Skin of body (tissue), 2 donors: Measurements from ENCODE around the gene TMEM131. TPM values are rescaled to one million over a fixed set of nuclear protein-coding genes. Genes with fewer than 3 reads are reported as not detected.
"Not testable (repeated sequence)": the region's sequence is repeated elsewhere in the genome, so short reads cannot be mapped to it uniquely, and the experiment has no call there.

Source experiments
- DNase-seq: peaks from one replicate; lab custom pipeline; 2025; lab: John Stamatoyannopoulos, UW
- total RNA-seq: library from RNA; depleted of rRNA; stranded (reverse); fragments of >200 nt; gene quantifications from one replicate; pipeline ENCODE4 v1.2.3, GENCODE V29; 2014

TMEM131 gene, protein sequence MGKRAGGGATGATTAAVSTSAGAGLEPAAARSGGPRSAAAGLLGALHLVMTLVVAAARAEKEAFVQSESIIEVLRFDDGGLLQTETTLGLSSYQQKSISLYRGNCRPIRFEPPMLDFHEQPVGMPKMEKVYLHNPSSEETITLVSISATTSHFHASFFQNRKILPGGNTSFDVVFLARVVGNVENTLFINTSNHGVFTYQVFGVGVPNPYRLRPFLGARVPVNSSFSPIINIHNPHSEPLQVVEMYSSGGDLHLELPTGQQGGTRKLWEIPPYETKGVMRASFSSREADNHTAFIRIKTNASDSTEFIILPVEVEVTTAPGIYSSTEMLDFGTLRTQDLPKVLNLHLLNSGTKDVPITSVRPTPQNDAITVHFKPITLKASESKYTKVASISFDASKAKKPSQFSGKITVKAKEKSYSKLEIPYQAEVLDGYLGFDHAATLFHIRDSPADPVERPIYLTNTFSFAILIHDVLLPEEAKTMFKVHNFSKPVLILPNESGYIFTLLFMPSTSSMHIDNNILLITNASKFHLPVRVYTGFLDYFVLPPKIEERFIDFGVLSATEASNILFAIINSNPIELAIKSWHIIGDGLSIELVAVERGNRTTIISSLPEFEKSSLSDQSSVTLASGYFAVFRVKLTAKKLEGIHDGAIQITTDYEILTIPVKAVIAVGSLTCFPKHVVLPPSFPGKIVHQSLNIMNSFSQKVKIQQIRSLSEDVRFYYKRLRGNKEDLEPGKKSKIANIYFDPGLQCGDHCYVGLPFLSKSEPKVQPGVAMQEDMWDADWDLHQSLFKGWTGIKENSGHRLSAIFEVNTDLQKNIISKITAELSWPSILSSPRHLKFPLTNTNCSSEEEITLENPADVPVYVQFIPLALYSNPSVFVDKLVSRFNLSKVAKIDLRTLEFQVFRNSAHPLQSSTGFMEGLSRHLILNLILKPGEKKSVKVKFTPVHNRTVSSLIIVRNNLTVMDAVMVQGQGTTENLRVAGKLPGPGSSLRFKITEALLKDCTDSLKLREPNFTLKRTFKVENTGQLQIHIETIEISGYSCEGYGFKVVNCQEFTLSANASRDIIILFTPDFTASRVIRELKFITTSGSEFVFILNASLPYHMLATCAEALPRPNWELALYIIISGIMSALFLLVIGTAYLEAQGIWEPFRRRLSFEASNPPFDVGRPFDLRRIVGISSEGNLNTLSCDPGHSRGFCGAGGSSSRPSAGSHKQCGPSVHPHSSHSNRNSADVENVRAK (N-terminal part only)
- 44.8 TPM for total RNA-seq

DNA sequence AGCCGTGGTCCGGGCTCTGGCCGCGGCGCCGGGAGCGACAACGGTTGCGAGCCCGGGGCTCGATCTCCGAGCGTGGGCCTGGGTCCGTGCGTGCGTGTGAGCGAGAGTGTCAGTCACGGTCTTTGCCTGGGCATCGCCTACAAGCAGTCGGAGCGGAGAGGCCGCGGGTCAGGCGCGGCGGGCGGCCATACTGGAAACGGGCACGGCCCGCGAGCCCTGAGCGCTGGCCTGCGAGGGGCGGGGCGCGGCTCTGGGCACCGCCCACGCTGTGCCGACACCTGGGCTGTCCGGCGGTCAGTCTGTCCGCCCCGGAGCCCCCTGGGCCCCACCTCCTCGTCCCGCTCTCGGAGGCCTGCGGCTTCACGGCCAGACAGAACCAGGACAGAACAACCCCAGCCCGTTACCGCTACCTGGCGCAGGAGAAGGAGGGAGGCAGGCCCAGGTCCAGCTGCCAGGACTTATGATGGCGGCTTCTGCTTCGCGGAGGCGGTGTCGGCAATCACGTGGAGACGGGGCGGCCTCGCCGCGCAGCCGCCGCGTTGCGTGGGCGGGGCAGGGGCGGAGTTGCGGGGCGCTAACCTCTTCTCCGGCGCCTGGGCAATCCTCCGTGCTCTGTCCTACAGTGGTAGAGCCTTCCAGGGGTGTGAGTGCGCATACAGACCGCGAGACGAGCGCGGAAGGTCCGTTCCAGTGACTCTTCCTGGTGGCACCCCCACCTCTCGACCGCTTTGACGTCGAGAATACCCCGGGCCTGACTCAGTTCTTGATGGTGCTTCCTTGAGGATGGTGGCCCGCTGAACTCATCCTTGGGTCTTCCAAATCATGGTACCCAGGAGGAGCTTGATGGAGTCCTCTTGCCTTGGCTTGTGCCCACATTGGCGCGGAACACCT lies at the start of gene TMEM131:
Gene TMEM131, minus strand, starts transcription at position 215 of the 891 bp plus-strand sequence. CDS start 286 bp downstream, outside the sequence.
- DNase-seq = peak; percentile 90

DNA sequence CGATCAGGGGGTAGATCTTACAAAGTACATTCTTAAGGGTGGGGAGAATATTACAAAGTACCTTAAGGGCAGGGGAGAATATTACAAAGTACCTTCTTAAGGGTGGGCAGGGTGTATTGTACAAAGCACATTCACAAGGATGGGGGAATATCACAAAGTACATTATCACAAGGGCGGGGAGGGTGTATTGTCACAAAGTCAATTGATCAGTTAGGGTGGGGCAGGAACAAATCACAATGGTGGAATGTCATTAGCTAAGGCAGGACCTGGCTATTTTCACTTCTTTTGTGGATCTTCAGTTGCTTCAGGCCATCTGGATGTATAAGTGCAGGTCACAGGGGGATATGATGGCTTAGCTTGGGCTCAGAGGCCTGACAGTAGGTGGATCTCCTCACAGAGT lies 49.0 kb upstream of the TMEM131 start:
- not testable (repeated sequence) for DNase-seq

DNA sequence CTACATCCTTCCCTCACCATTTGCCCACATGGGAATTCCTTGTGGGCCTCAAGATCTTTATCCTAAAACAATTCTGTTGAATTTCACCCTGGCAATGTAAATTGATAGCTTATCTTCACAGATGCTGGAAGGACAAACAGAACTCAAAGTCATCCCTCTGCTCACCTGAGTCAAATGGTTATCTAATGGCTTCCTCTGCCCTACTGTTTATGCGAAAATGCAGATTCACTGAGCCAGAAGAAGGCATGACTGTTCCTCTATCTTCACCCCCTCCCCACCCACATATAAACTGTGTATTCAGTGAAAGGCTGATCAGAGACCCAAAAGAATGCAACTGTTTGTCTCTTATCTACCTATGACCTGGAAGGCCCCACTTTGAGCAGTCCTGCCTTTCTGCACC lies 47.4 kb upstream of the TMEM131 start:
- DNase-seq = no peak

DNA sequence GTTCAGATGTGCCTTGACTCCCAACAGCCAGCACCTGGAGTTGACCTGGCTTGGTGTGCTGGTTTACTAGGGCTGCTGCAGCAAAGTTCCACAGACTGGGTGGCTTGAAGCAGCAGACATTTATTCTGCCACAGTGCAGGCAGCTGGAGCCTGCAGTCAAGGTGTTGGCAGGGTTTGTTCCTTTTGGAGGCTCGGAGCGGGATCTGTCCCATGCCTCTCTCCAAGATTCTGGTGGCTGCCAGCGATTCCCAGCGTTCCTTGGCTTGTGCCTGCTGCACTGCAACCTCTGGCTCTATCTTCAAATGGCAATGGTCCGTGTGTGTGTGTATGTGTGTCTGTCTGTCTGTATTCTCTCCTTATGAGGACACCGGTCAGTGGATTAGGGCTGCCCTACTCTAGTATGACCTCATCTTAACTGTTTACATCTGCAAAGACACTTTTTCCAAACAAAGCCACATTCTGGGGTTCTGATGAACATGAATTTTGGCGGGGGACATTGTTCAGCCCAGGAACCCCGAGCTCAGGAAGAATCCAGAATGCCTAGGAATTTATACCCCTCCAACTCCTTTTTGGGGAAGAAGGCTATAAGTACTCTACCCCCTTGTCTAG lies 44.7 kb upstream of the TMEM131 start:
- no peak for DNase-seq

DNA sequence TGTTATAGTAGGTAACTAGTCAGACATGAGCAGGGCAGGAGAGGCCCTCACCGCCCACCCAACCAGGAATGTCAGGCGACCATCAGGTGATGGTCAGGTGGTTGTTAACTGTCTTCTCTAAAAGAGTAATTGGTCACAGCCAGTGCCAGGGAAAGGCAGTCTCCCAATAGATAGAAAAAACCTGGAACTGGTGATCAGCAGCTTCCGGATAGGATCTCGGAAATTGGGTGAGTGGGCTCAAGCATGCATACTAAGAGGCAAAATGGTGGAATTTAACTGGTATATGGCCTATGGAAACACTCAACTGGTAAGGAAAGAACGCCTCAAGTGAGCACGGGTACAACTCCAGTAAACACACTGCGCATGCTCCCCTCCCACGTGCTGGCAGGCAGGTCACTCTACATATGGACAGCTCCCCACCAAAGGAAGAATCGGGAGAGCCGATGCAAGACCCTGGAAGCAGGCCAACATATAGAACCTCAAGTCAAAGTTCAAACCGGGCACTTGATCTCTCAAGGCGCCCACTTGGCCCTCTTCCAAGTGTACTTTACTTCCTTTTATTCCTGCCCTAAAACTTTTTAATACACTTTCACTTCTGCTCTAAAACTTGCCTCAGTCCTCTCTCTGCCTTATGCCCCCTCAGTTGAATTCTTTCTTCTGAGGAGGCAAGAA lies 43.5 kb upstream of the TMEM131 start:
- no peak for DNase-seq

DNA sequence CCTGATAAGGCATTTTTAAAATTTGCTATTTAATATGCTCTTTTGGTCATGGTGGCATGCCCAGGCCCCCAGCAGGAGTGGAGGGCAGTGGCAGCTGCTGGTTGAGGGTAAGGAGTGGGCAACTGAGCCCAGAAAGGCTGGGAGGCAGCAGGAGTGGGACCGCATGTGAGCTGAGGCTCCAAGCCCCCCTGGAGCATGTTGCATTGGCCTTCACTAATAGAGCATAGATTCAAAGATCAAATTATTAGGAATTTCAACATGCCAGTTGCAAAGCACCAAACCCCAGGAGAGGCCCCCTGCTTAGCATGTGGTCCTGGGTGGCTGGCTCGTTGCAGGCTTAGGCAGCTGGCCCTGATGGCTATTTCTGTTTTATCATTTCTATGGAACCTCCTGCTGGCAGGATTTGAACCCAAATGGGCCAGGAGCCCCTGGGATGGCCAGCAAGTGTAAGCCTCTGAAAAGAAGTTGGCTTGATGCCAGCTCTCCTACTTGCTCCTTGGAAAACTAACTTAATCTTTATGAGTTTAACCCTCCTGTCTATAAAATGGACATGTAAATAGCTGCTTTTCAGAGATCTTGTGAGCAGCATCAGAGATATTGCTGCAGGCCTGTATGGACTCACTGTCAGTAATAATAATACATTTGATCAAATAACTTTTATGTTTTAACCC lies 42.1 kb upstream of the TMEM131 start:
- DNase-seq = no peak

DNA sequence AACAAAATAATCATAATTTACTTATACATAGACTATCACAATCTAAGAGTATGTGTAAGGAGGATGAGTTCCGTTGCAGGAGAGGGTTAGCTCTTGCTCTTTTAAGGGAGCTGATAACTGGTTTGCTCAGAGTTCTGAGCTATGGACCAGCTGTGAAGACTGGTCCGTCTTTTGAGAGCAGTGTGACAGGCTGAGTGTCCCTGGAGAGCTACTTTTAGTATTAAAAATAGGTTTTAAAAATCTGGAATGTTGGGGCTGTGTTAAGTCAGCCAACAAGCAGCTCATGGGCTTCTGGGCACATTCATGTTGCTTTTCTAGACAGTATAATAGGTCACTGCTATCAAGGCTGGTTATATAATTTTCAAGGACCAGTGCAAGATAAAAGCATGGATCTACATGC lies 41.5 kb upstream of the TMEM131 start:
- DNase-seq = no peak

DNA sequence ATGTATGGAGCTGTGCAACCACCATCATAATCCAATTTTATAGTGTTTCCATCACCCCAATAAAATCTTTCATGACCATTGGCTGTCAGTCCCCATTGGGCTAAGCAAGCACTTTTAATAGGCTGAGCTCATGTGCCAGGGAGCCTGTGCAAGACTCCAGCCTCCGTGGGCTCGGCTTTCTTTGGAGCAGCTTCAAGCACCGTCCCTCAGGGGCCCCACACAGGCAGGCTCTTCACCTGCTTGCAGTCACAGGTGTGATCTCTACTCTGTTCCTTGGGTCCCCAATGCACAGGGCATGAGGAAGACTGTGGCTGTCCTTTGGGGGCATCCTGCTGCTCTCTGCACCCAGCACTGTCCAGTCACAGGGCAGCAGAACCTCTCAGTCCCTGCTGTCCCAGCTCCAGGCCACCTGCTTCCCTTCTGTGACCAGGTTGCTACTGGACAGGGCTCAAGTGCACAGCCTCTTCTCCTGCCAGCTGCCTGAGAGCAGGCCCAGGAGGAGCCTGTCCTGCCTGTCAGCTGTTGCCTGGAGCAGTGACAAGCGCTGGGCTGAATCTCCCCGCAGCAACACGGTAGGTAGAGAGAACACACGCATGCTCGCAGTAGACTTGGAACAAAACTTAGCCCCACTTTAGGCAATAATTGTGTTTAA lies 40.7 kb upstream of the TMEM131 start:
- no peak for DNase-seq

DNA sequence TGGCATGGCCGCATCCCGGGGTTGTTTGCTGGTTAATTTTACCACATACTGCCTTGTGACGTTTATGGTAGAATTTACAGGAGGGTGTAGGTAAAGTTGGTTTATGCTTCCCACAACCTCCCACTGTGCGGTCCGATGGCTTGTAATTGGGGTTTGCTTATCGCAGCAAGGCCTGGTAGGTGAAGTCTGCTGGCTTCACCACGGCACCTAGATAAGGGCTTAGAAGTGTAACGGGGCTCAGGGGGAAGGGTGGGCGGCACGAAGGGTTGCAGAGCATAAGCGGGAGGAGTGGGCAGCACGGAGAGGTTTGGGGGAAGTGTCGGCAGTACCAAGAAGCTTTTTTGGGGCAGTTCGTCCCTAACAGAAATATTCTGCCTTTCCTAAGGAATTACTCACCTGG lies 39.0 kb upstream of the TMEM131 start:
- DNase-seq = no peak

DNA sequence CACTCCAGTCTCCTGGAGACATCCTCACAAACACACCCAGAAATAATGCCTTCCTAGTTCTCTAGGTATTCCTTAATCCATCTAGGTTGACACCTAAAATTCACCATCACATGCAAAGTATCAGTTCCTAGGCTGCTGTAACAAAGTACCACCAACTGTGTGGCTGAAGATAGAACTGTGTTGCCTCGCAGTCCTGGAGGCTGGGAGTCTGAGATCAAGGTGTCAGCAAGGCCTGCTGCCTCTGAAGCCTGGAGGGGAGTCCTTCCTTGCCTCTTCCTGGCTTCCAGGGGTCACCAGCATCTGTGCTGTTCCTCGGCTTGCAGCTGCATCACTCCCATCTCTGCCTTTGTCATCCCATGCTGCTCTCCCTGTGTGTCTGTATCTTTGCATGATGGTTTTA lies 36.3 kb upstream of the TMEM131 start:
- no peak for DNase-seq

DNA sequence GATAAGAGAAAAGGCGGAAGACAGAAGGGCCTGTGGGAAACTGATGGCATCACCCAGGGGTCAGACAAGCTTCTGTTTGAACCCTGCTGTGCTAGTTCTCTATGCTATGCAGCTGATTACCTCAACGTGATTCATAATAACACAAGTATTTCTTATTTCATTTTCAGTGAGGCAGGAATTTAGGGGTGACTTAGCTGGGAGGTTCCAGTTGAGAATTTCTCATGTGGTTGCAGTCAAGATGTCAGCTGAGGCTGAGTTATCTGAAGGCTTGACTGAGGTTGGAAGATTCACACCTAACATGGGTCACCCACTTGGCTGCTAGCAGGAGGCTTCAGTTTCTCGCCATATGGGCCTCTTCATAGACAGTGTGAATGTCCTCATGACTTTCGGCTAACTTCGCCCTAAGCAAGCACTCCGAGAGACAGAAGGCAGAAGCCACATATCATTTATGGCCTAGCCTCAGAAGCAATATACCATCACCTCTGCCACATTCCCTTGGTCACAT lies 34.0 kb upstream of the TMEM131 start:
- DNase-seq = no peak

DNA sequence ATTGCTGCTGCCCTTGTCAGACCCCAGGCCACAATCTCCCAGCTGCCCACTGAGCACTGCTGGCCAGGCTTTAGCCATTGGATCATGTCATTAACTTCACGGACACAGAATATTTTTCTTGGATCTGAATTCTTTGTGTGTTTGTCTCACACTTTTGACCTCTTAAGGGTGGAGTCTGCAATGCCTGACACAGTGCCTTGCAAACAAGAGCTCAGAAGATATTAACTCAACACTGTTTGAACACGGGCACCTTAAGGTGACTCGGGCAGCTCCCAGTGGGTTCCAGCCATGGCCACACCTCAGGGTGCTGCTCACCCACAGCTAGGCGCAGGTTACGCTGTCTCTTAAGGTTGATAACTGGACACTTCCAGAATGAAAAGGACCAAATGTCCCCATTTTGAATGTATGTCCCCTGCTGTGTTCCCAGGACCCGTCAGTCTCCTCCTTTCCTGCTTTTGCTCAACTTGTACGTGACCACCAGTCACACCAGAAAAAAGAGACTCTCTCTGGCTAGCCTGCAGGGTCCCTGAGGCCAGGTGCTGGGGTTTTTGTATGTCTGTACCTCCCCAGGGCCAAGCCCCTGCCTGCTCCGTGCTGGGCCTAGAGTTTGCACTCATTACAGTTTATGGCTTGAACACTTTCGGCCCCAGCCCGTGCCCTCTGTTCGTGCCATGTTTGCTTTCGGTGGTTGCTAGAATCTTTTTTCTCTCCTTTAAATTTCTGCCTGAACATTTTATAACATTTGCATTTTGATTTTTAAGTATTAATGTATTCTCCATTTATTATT lies 33.4 kb upstream of the TMEM131 start:
- no peak for DNase-seq

DNA sequence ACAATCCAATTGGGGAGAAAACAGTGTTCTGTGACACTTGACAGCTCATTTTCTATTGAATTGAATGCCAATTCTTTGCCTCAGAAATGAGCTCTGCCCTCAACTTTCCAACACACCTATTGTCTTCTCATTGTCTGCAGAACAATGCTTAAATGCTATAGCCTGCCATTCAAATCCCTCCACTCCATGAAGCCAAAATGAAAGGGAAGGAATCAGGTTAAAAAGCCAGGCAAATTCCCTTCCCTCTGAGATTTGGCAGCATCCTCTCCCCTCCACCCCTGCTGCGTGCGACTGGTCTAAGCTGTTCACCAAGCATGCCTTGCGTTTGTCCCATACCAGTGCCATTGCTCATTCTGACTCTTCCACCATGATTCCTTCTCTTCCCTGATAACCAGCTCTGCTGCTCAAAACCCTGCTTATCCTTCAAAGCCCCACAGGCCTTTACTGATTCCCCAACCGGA lies 32.4 kb upstream of the TMEM131 start:
- no peak for DNase-seq

DNA sequence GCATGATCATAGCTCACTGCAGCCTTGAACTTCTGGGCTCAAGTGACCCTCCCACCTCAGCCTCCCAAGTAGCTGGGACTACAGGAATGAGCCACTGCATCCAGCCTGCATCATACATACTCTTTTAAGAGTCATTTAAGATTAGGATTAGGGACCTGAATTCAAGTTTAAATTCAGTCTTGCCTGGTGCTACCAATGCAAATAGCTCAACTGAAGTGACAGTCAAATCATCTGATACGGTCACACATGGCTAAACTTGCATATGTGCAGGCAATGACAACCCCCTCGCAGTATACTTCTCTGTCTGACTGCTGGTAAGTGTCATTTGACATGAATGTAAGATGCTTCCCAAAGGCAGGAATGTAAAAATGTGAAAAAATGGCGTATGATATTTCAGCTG lies 31.8 kb upstream of the TMEM131 start:
- DNase-seq = no peak

DNA sequence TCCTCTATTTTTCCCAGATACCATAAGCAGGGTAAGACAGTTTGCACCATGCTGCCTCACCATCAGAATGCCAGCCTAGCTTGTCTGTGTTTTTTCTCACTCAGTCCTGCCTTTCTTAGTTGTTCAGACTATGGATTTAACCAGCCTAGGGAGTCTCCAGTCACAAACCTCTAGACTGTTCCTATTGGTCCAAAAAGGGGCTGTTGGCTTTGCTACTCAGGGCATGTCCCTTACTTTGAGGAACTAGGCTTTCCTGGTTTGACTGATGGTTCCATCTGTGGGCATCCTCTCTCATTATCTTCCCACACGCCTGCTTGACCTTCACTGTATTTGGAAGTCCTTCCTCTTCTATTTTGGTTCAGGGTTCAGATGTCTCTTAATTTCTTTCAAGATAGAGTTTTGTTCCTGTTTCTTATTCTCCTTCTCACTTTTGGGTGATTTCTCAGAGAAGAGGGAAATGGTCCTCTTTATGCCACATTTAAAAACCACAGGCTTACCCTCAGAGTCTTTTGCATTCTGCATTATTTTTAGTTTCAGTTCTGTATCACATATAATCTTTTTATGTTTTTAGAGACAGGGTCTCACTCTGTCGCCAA lies 31.3 kb upstream of the TMEM131 start:
- DNase-seq = no peak

DNA sequence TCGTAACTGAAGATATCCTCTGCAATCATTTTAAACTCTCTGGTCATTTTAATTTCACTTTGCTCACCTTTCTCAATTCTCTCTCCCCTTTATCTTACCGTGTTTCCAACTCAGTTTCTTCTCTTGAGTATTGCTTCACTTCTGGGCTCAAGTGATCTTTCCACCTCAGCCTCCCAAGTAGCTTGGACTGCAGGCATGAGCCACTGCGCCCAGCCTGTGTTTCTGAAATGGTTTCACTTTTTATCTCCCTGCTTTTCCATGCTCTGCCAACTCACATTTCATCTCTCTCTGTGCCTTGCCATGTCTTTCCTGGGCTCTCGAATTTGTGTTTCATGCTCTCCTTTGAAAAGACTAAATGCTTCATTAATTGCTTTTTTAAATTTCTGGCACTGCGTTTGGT lies 30.5 kb upstream of the TMEM131 start:
- no peak for DNase-seq

DNA sequence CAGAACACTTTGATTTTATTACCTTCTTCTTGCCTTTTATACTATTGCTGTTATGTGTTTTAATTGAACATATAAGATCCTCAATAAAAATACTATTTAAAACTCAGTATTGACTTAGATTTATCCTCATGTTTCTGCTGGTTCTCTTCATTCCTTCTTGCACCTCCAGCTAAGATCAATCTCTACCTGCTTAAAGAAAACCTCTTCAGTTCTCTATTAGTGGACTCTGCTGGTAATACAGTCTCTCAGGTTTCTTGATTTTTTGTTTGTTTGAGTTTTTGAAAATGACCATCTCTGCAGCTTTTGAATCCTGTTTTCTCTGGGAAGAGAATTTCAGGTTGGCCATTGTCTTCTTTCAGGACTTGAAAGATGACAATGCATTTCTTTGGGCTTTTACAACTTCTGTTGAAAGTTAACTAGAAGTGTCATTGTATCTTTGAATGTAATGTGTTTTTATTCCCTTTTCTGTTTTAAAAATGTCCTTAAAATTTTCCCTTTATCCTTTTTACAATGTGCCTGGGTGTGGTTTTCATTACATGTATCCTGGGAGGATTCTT lies 29.8 kb upstream of the TMEM131 start:
- no peak for DNase-seq
